Measurements from ENCODE around the gene ZNF414.

- TF ChIP-seq NR2C1 (IDR thresholded peaks at IDR 0.05): no peak
- no peak for TF ChIP-seq E2F4 (IDR thresholded peaks at IDR 0.05; ENCODE audit: low read depth, low read length)
- TF ChIP-seq POLR2A (IDR thresholded peaks at IDR 0.05; ENCODE audit: low read depth, low read length): no peak
- no peak for TF ChIP-seq HDAC6 (IDR thresholded peaks at IDR 0.05; ENCODE audit: unreplicated experiment)
- TF ChIP-seq CTCF (IDR thresholded peaks at IDR 0.05 in 2 of 3, conservative IDR thresholded peaks at IDR 0.05 in 1 of 3; ENCODE audit: control insufficient read depth in 2 of 3, extremely low read depth in 1 of 3, insufficient read depth in 1 of 3, low read depth in 3 of 3, low read length in 3 of 3): no peak
- TF ChIP-seq ZNF207 (IDR thresholded peaks at IDR 0.05; ENCODE audit: borderline replicate concordance): no peak
- TF ChIP-seq MYC (IDR thresholded peaks at IDR 0.05; ENCODE audit: insufficient read depth, insufficient read length, insufficient replicate concordance, low read length, severe bottlenecking): no peak
- TF ChIP-seq EZH2 (IDR thresholded peaks at IDR 0.05; ENCODE audit: borderline replicate concordance, control insufficient read depth, low read depth, low read length): no peak
- no peak for TF ChIP-seq ZNF274 (IDR thresholded peaks at IDR 0.05; ENCODE audit: insufficient read depth, insufficient read length)
- TF ChIP-seq MTA3 (IDR thresholded peaks at IDR 0.05; ENCODE audit: borderline replicate concordance, low read length): no peak
- TF ChIP-seq CUX1 (IDR thresholded peaks at IDR 0.05; ENCODE audit: insufficient replicate concordance, low read depth, low read length): no peak
- TF ChIP-seq NR2C2 (IDR thresholded peaks at IDR 0.05; ENCODE audit: borderline replicate concordance, control insufficient read depth, insufficient read length, low read depth): no peak
- no peak for TF ChIP-seq YY1 (IDR thresholded peaks at IDR 0.05; ENCODE audit: low read depth, low read length)
- TF ChIP-seq TCF12 (IDR thresholded peaks at IDR 0.05; ENCODE audit: low read depth, low read length): no peak
Measured at GRCh38 chr19:8463365-8463764, 50.6 kb downstream of the ZNF414 start.

Measured in GM12878 (cell line).